Measurements from ENCODE around the gene ANK3.

DNA sequence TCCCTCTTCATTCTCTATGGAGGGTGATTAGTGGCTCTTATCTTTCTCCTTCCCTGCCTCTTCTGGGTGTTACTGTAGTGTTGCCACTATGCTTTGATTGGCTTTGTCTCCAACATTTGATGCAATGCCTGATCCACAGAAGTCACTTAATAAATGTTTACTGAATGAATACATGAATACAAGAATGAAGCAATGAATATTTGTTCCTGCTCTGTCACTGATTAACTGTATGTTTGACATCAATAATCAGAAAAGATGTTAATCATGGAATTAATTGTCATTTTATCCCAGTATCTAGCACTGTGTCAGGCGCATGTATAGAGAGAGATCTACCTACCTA, 4.3 kb downstream of the ANK3 start:
- TF ChIP-seq, protein P1, sequence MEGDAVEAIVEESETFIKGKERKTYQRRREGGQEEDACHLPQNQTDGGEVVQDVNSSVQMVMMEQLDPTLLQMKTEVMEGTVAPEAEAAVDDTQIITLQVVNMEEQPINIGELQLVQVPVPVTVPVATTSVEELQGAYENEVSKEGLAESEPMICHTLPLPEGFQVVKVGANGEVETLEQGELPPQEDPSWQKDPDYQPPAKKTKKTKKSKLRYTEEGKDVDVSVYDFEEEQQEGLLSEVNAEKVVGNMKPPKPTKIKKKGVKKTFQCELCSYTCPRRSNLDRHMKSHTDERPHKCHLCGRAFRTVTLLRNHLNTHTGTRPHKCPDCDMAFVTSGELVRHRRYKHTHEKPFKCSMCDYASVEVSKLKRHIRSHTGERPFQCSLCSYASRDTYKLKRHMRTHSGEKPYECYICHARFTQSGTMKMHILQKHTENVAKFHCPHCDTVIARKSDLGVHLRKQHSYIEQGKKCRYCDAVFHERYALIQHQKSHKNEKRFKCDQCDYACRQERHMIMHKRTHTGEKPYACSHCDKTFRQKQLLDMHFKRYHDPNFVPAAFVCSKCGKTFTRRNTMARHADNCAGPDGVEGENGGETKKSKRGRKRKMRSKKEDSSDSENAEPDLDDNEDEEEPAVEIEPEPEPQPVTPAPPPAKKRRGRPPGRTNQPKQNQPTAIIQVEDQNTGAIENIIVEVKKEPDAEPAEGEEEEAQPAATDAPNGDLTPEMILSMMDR (IDR thresholded peaks at IDR 0.05) = no peak
- TF ChIP-seq POLR2A (IDR thresholded peaks at IDR 0.05) = no peak
